Liver (tissue), 9 donors: ENCODE measurements around the gene ZNF493. TPM values are rescaled to one million over a fixed set of nuclear protein-coding genes. Genes with fewer than 3 reads are reported as not detected.

ENCODE experiments used
- DNase-seq: peaks from one replicate; pipeline ENCODE4 v3.0.0-alpha.2; 2017; ENCODE audit warnings: low spot score
- H3K27ac ChIP-seq, 2 donors: one replicate each; pipeline ENCODE4 v1.7.0; 2013; ENCODE audit warnings: inconsistent platforms in 2 of 2, low read length in 2 of 2, control low read depth in 1 of 2, low read depth in 1 of 2, mild to moderate bottlenecking in 1 of 2
- H3K27me3 ChIP-seq, 4 donors: one replicate each; pipeline versions ENCODE4 v1.6.1 to v1.7.0; 2013; ENCODE audit warnings: low read length in 3 of 4, inconsistent platforms in 1 of 4, mild to moderate bottlenecking in 1 of 4, moderate library complexity in 1 of 4; ENCODE audit not compliant: control insufficient read depth in 4 of 4, insufficient read depth in 4 of 4
- H3K36me3 ChIP-seq, 4 donors: one replicate each; pipeline versions ENCODE4 v1.6.1 to v1.7.0; 2013; ENCODE audit warnings: low read length in 3 of 4, mild to moderate bottlenecking in 3 of 4, low read depth in 1 of 4, moderate library complexity in 1 of 4; ENCODE audit not compliant: control insufficient read depth in 4 of 4, insufficient read depth in 3 of 4
- H3K4me1 ChIP-seq, 4 donors: one replicate each; pipeline versions ENCODE4 v1.6.1 to v1.7.0; 2013; ENCODE audit warnings: low read length in 3 of 4, mild to moderate bottlenecking in 3 of 4, moderate library complexity in 1 of 4; ENCODE audit not compliant: control insufficient read depth in 4 of 4, insufficient read depth in 4 of 4
- H3K4me3 ChIP-seq, 3 donors: one replicate each; pipeline versions ENCODE4 v1.6.1 to v1.7.0; 2013; ENCODE audit warnings: low read length in 3 of 3, control low read depth in 1 of 3, low read depth in 1 of 3, mild to moderate bottlenecking in 1 of 3
- H3K9ac ChIP-seq, 2 donors: one replicate each; pipeline ENCODE4 v1.7.0; 2013; ENCODE audit warnings: low read length in 2 of 2, mild to moderate bottlenecking in 2 of 2, moderate library complexity in 2 of 2, control low read depth in 1 of 2, low read depth in 1 of 2
- H3K9me3 ChIP-seq, 4 donors: one replicate each; pipeline versions ENCODE4 v1.6.1 to v1.7.0; 2013; ENCODE audit warnings: low read length in 3 of 4; ENCODE audit not compliant: control insufficient read depth in 4 of 4
- CTCF ChIP-seq: fragments of 150-350 bp; IDR thresholded peaks from 2 replicates; pipeline ENCODE4 v1.5.1; 2017; ENCODE audit warnings: improper control_type of control experiment, low read depth, low read length; ENCODE audit not compliant: missing input control
- EGR1 ChIP-seq, 2 donors: IDR thresholded peaks; 2 replicates each; pipeline ENCODE4 v1.6.1; 2016 to 2018; ENCODE audit warnings: antibody characterized with exemption in 2 of 2, low read depth in 2 of 2
- FOXA1 ChIP-seq: IDR thresholded peaks from 2 replicates; pipeline ENCODE4 v1.6.1; 2016; ENCODE audit warnings: antibody characterized with exemption
- FOXA2 ChIP-seq: IDR thresholded peaks from 2 replicates; pipeline ENCODE4 v1.6.1; 2016; ENCODE audit warnings: antibody characterized with exemption
- GABPA ChIP-seq, 2 donors: IDR thresholded peaks in 1 of 2; conservative IDR thresholded peaks in 1 of 2; 2 replicates each; pipeline ENCODE4 v1.6.1; 2016; ENCODE audit warnings: antibody characterized with exemption in 2 of 2, mild to moderate bottlenecking in 1 of 2, moderate library complexity in 1 of 2
- HNF4A ChIP-seq, 2 donors: conservative IDR thresholded peaks; 2 replicates each; pipeline ENCODE4 v1.6.1; 2016; ENCODE audit warnings: antibody characterized with exemption in 2 of 2, mild to moderate bottlenecking in 2 of 2
- HNF4G ChIP-seq: IDR thresholded peaks from 2 replicates; pipeline ENCODE4 v1.6.1; 2016; ENCODE audit warnings: antibody characterized with exemption
- JUND ChIP-seq, 2 donors: IDR thresholded peaks; 2 replicates each; pipeline ENCODE4 v1.6.1; 2016; ENCODE audit warnings: antibody characterized with exemption in 2 of 2
- MAX ChIP-seq: IDR thresholded peaks from 2 replicates; pipeline ENCODE4 v1.6.1; 2016; ENCODE audit warnings: antibody characterized with exemption
- NR2F2 ChIP-seq: IDR thresholded peaks from 2 replicates; pipeline ENCODE4 v1.6.1; 2016; ENCODE audit warnings: antibody characterized with exemption
- RAD21 ChIP-seq, 2 donors: IDR thresholded peaks; 2 replicates each; pipeline ENCODE4 v1.6.1; 2016; ENCODE audit warnings: antibody characterized with exemption in 2 of 2, mild to moderate bottlenecking in 2 of 2
- REST ChIP-seq: IDR thresholded peaks from 2 replicates; pipeline ENCODE4 v1.6.1; 2016; ENCODE audit warnings: antibody characterized with exemption, mild to moderate bottlenecking
- RXRA ChIP-seq, 2 donors: IDR thresholded peaks; 2 replicates each; pipeline ENCODE4 v1.6.1; 2017 to 2018; ENCODE audit warnings: antibody characterized with exemption in 2 of 2, mild to moderate bottlenecking in 1 of 2
- SP1 ChIP-seq: IDR thresholded peaks from 2 replicates; pipeline ENCODE4 v1.6.1; 2018; ENCODE audit warnings: antibody characterized with exemption, mild to moderate bottlenecking
- TAF1 ChIP-seq: conservative IDR thresholded peaks from 2 replicates; pipeline ENCODE4 v1.6.1; 2016; ENCODE audit warnings: antibody characterized with exemption, mild to moderate bottlenecking
- YY1 ChIP-seq: IDR thresholded peaks from 2 replicates; pipeline ENCODE4 v1.6.1; 2016; ENCODE audit warnings: antibody characterized with exemption, mild to moderate bottlenecking
- ZBTB33 ChIP-seq: IDR thresholded peaks from 2 replicates; pipeline ENCODE4 v1.6.1; 2016; ENCODE audit warnings: antibody characterized with exemption
- WGBS: extraction: QIAGEN DNeasy Blood & Tissue Kit; methylation state at CpG from one replicate; pipeline ENCODE4 v1.1.7; 2013; 5-methylcytosine and 5-hydroxymethylcytosine counted together
- polyA plus RNA-seq, 2 donors: library from polyadenylated mRNA; stranded (reverse) in 1 of 2; unstranded in 1 of 2; fragments of 200-250 nt in 1 of 2; fragments of >200 nt in 1 of 2; fragmentation: Nextera tagmentation in 1 of 2; extraction: Ambion mirVana in 1 of 2; gene quantifications; one replicate each; pipeline versions ENCODE4 v1.2.1 to v1.2.3, GENCODE V29; 2013 to 2015
- total RNA-seq, 2 donors: library from RNA; depleted of rRNA; stranded (reverse); fragments of >200 nt; gene quantifications; one replicate each; pipeline ENCODE4 v1.2.3, GENCODE V29; 2014
- TF ChIP-seq, protein P1 (sequence below): IDR thresholded peaks from 2 replicates; pipeline ENCODE4 v1.6.1; 2016; ENCODE audit warnings: antibody characterized with exemption
- donor health status: healthy.
- donor health status: healthy.
- donor health status: healthy.
- donor health status: healthy.
- donor health status: healthy.

The ZNF493 gene
- total and polyA plus RNA-seq, 4 donors, result 1.2 to 15.4 (median 9.6) TPM

GRCh38 chr19:21383980-21384582 lies 12.9 kb upstream of the ZNF493 start:
- TF ChIP-seq NR2F2 (no peak), TAF1 (no peak)
- TF ChIP-seq, protein P1, sequence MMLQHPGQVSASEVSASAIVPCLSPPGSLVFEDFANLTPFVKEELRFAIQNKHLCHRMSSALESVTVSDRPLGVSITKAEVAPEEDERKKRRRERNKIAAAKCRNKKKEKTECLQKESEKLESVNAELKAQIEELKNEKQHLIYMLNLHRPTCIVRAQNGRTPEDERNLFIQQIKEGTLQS, result no peak
- DNase-seq, result no peak
- Histone ChIP-seq H3K27me3 (no peaks in the 10 kb centered on the region), H3K9me3 (peaks cover 11 to 48% (median 31%) of the 10 kb centered on the region in 4 donors), H3K36me3 (no peaks in the 10 kb centered on the region), H3K9ac (no peak overlapping the region), H3K4me1 (no peaks in the 10 kb centered on the region), H3K27ac (no peak overlapping the region), H3K4me3 (peak overlapping the region in 1 of 3 donors; percentile 41)
- 96% methylated on average over 4 of the region's 4 CpGs for WGBS

GRCh38 chr19:21396121-21396520 lies 812 bp upstream of the ZNF493 start:
- Histone ChIP-seq H3K4me3 (no peak overlapping the region), H3K27ac (no peak overlapping the region), H3K9me3 (peaks cover 0 to 4% (median 0%) of the 10 kb centered on the region in 4 donors), H3K27me3 (no peaks in the 10 kb centered on the region), H3K9ac (no peak overlapping the region), H3K4me1 (peaks cover 0 to 7% (median 2%) of the 10 kb centered on the region in 4 donors), H3K36me3 (peaks cover 0 to 6% (median 2%) of the 10 kb centered on the region in 4 donors)
- TF ChIP-seq RAD21 (IDR thresholded peaks at IDR 0.05) (no peak), ZBTB33 (no peak), CTCF (no peak), HNF4G (no peak), FOXA2 (no peak), YY1 (no peak), TAF1 (no peak), REST (no peak), FOXA1 (no peak), SP1 (no peak), GABPA (IDR thresholded peaks at IDR 0.05 in 1 of 2, conservative IDR thresholded peaks at IDR 0.05 in 1 of 2) (no peak), RXRA (IDR thresholded peaks at IDR 0.05) (no peak), JUND (IDR thresholded peaks at IDR 0.05) (no peak), EGR1 (IDR thresholded peaks at IDR 0.05; ENCODE audit: low read depth in 2 of 2) (no peak), HNF4A (conservative IDR thresholded peaks at IDR 0.05) (no peak), NR2F2 (no peak), MAX (no peak)
- TF ChIP-seq, protein P1, result no peak
- DNase-seq, result no peak
- WGBS, result 93% methylated on average over 10 of the region's 10 CpGs
